Measurements from ENCODE around the gene CTNND2.

DNA sequence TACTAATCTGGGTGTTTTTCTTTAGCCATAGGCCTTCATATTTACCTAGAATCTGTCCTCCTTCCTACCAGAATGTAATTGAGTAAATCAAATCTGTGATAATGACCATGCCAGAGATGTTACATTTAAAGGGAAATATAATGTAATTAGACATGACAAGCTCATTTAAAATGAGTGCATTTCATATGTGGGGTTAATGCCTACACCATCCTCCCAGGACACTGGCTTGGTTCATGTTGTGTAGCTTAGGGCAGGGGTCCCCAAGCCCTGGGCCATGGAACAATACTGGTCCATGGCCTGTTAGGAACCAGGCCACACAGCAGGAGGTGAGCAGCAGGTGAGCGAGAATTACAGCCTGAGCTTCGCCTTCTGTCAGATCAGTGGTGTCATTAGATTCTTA lies 866.3 kb downstream of the CTNND2 start:
- TF ChIP-seq, protein P1, sequence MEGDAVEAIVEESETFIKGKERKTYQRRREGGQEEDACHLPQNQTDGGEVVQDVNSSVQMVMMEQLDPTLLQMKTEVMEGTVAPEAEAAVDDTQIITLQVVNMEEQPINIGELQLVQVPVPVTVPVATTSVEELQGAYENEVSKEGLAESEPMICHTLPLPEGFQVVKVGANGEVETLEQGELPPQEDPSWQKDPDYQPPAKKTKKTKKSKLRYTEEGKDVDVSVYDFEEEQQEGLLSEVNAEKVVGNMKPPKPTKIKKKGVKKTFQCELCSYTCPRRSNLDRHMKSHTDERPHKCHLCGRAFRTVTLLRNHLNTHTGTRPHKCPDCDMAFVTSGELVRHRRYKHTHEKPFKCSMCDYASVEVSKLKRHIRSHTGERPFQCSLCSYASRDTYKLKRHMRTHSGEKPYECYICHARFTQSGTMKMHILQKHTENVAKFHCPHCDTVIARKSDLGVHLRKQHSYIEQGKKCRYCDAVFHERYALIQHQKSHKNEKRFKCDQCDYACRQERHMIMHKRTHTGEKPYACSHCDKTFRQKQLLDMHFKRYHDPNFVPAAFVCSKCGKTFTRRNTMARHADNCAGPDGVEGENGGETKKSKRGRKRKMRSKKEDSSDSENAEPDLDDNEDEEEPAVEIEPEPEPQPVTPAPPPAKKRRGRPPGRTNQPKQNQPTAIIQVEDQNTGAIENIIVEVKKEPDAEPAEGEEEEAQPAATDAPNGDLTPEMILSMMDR (IDR thresholded peaks at IDR 0.05; ENCODE audit: borderline replicate concordance, extremely low read depth, low read length, poor library complexity, severe bottlenecking), result no peak
- TF ChIP-seq EZH2 (IDR thresholded peaks at IDR 0.05; ENCODE audit: borderline replicate concordance, low read depth, low read length, severe bottlenecking), result no peak

All from DND-41 (cell line).